Left ventricle myocardium inferior (tissue), 1 donor: ENCODE measurements around the gene ZNF644. TPM values are rescaled to one million over a fixed set of nuclear protein-coding genes. Genes with fewer than 3 reads are reported as not detected.
"Not testable (repeated sequence)": the region's sequence is repeated elsewhere in the genome, so short reads cannot be mapped to it uniquely, and the experiment has no call there.

Experiments
- DNase-seq: peaks from one replicate; pipeline ENCODE4 v3.0.0-alpha.2; 2020
- H3K27ac ChIP-seq: fragments of 200-600 bp; replicated peaks from 2 replicates; pipeline ENCODE4 v1.8.0; 2021
- H3K27me3 ChIP-seq: fragments of 200-600 bp; 2 replicates; pipeline ENCODE4 v1.8.0; 2021; ENCODE audit warnings: low read depth
- H3K36me3 ChIP-seq: fragments of 200-600 bp; 2 replicates; pipeline ENCODE4 v1.8.0; 2021
- H3K4me1 ChIP-seq: fragments of 200-600 bp; 2 replicates; pipeline ENCODE4 v1.8.0; 2021
- H3K4me3 ChIP-seq: fragments of 200-600 bp; 2 replicates; pipeline ENCODE4 v1.8.0; 2021; ENCODE audit warnings: mild to moderate bottlenecking, moderate library complexity
- H3K9me3 ChIP-seq: fragments of 200-600 bp; replicated peaks from 2 replicates; pipeline ENCODE4 v1.8.0; 2021
- intact Hi-C: fragments of 100-400 bp; cut with micrococcal nuclease; formaldehyde crosslinking; loops from one replicate; pipeline ENCODE4 v1.11.0; 2022
- long read RNA-seq: library from polyadenylated mRNA; unstranded; transcript quantifications from one replicate; pipeline ENCODE4 v2.0.0, GENCODE V29; 2021
- total RNA-seq: library from RNA; stranded (reverse); fragmentation: NEBNext Ultra II Directional; extraction: Animal tissue kit (Norgen Biotek cat#: 25700); gene quantifications from one replicate; pipeline ENCODE4 v1.2.1, GENCODE V29; 2021
- TF ChIP-seq, protein P1 (sequence below): fragments of 200-600 bp; IDR thresholded peaks from 2 replicates; pipeline ENCODE4 v1.8.0; 2021; ENCODE audit warnings: antibody characterized with exemption, mild to moderate bottlenecking, borderline replicate concordance
- donor health status: DM: no; HTN: yes; CAD: no; lungs with severe emphysema.

ZNF644 gene
- total RNA-seq, result 23.3 TPM
- long read RNA-seq, full-length matches to known transcripts, result 4 of 22 reads
- long read RNA-seq, partial matches to known transcripts, result 7 of 22 reads
- long read RNA-seq, other reads (novel, unspliced or antisense), result 11 of 22 reads

DNA sequence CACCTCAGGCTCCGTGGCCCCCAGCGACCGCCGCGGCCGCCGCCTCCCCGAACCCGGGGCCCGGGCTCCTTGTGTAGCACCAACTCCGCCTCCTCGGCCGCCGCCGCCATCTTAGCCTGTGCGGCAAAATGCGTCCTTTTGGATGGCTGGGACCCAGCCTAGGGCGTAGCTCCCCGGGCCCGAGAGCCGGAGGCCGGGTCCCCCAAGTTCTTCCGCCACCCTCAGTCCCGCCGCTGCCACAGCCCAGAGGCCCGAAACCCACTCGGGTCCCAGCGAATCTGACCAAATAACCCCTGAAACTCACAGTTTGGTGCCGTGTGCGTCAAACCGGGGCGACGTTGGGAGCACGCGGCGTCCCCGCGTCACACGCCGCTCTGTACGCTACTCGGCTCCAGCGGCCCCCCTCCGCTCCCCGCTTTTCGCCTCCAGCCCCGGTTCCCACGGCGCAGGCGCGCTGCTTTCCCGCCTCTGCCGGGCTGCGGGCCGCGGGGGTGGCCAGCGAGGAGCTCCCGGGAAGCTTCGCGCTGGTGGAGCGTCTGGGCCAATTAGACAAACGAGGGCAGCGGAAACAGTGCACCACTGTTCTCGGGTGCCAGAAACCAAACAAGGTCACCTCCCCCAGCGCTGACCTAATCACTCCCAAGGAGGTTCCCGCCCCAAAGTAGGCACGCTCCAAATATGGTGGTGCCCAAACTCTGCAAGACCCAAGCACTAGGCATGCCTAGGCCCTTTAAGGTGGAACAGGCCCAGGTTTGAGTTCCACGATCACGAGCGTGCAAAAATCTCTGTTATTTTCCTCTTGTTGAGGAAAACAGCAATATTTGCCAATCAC lies at the start of gene ZNF644:
TSS of gene ZNF644 (minus strand) at position 350 of the 832 bp plus-strand sequence. CDS start 39,682 bp downstream, outside the sequence.
- intact Hi-C loops, result no loop called here

DNA sequence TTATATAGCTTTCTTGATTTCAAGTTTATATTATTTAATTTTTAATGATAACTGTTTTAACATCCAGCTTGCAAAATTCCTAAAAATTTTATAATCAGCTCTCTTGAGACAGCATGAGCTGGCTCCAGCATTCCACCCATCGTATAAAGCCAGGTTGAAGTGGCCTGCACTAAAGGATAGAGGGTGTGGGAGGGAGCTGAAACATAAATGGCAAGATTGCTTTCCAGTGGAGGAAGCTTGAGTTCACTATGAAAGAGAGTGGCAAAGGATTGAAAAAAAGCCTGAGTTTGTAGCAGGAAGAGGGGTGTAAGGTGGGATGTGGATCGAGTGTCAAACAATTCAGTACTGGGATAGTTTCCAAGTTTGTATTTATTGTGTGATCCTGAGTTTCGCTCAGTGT lies 48.5 kb upstream of the ZNF644 start:
- DNase-seq, result no peak
- H3K9me3 ChIP-seq, result no peaks in the 10 kb centered on the region
- no peak overlapping the region for H3K27ac ChIP-seq
- no peak overlapping the region for H3K4me3 ChIP-seq
- H3K4me1 ChIP-seq, result no peaks in the 10 kb centered on the region
- intact Hi-C loops, result no loop called here
- TF ChIP-seq, protein P1, sequence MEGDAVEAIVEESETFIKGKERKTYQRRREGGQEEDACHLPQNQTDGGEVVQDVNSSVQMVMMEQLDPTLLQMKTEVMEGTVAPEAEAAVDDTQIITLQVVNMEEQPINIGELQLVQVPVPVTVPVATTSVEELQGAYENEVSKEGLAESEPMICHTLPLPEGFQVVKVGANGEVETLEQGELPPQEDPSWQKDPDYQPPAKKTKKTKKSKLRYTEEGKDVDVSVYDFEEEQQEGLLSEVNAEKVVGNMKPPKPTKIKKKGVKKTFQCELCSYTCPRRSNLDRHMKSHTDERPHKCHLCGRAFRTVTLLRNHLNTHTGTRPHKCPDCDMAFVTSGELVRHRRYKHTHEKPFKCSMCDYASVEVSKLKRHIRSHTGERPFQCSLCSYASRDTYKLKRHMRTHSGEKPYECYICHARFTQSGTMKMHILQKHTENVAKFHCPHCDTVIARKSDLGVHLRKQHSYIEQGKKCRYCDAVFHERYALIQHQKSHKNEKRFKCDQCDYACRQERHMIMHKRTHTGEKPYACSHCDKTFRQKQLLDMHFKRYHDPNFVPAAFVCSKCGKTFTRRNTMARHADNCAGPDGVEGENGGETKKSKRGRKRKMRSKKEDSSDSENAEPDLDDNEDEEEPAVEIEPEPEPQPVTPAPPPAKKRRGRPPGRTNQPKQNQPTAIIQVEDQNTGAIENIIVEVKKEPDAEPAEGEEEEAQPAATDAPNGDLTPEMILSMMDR, result no peak
- peaks cover 7% of the 10 kb centered on the region for H3K27me3 ChIP-seq
- no peaks in the 10 kb centered on the region for H3K36me3 ChIP-seq

More for the DNA sequence above, at the start of gene ZNF644:
- H3K4me3 ChIP-seq, result peak within 1 kb of the TSS; percentile 90
- peak; percentile 90 for DNase-seq
- H3K27me3 ChIP-seq, result no peaks in the 10 kb centered on the region
- TF ChIP-seq, protein P1, result no peak
- H3K9me3 ChIP-seq, result no peaks in the 10 kb centered on the region
- H3K27ac ChIP-seq, result peak within 1 kb of the TSS; percentile 100
- peaks cover 59% of the 10 kb centered on the region for H3K4me1 ChIP-seq
- H3K36me3 ChIP-seq, result no peaks in the 10 kb centered on the region

DNA sequence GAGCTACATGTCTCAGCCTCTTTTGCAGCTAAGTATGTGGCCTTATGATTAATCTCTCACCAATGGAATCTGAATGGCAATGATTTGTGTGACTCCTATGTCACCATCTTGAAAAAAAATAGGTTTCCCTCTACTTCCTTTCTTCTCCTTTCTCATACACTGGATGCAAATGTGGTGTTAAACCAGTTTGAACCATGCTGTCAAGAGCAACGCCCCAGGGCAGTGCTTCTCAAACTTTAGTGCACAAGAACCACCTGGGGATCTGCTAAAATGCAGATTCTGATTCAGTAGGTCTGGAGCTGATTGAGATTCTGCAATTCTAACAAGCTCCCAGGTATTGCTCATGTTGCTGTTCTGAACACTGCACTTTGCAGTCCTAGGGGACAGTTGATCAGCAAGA lies 44.7 kb upstream of the ZNF644 start:
- Histone ChIP-seq H3K9me3 (no peaks in the 10 kb centered on the region), H3K27me3 (peaks cover 7% of the 10 kb centered on the region), H3K4me1 (no peaks in the 10 kb centered on the region), H3K27ac (no peak overlapping the region), H3K36me3 (no peaks in the 10 kb centered on the region), H3K4me3 (no peak overlapping the region)
- intact Hi-C loops, result no loop called here
- TF ChIP-seq, protein P1, result no peak
- DNase-seq, result no peak

DNA sequence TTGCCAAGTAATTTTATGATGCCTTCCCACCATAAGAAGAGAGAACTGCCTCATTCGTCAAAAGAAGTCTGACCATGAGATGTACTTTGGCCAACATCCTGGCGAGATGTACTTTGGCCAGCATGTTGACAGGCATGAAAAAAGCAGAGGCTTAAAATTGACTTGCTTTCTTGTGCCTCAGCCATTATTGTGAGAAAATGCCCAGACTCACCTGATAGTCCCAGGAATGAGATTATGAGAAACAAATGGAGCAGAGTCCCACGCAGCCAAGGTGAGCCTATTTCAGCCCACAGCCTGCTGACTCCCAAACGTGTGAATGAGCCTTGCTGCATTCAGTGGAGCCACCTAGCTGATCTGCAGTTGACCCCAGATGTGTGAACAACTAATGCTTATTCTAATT lies 43.5 kb upstream of the ZNF644 start:
- no peak for DNase-seq
- no peak overlapping the region for H3K27ac ChIP-seq
- no peaks in the 10 kb centered on the region for H3K36me3 ChIP-seq
- no peak overlapping the region for H3K4me3 ChIP-seq
- intact Hi-C loops, result no loop called here
- H3K27me3 ChIP-seq, result peaks cover 7% of the 10 kb centered on the region
- no peaks in the 10 kb centered on the region for H3K4me1 ChIP-seq
- H3K9me3 ChIP-seq, result no peaks in the 10 kb centered on the region
- TF ChIP-seq, protein P1, result no peak

DNA sequence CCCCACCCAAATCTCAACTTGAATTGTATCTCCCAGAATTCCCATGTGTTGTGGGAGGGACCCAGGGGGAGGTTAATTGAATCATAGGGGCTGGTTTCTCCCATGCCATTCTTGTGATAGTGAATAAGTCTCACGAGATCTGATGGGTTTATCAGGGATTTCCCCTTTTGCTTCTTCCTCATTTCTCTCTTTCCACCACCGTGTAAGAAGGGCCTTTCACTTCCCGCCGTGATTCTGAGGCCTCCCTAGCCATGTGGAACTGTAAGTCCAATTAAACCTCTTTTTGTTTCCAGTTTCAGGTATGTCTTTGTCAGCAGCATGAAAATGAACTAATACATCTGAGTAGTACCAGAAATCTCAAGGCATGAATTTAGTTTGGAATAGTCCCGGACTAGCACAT lies 41.6 kb upstream of the ZNF644 start:
- H3K27ac ChIP-seq, H3K4me3 ChIP-seq, H3K36me3 ChIP-seq, H3K27me3 ChIP-seq, DNase-seq, H3K4me1 ChIP-seq, H3K9me3 ChIP-seq, intact Hi-C loops: not testable (repeated sequence)

DNA sequence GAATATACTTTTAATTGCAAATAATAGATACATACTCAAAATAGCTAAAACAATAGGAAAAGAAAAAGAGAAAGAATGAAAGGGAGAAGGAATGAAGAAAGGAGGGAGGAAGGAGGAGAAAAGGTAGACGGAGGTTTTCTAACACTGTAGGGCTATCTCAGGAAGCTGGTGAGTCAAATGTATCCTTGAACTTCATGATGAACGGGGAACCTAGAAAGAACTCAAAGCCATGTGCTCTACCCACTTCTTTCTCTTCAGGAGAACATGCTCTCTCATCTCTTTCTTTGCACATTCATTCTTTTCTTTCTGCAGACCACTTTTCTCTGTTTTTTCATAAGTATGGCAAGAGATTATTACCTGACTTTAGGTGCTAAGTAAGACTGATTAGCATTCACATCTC lies 37.3 kb upstream of the ZNF644 start:
- no peaks in the 10 kb centered on the region for H3K9me3 ChIP-seq
- intact Hi-C loops, result no loop called here

More for the DNA sequence above, 37.3 kb upstream of the ZNF644 start:
- no peaks in the 10 kb centered on the region for H3K27me3 ChIP-seq
- H3K4me1 ChIP-seq, result no peaks in the 10 kb centered on the region
- no peaks in the 10 kb centered on the region for H3K36me3 ChIP-seq
- TF ChIP-seq, protein P1, result no peak
- no peak overlapping the region for H3K4me3 ChIP-seq
- no peak overlapping the region for H3K27ac ChIP-seq
- DNase-seq, result no peak
